Lower leg skin (tissue), 3 donors: Measurements from ENCODE around the gene AGBL1.

Experiments
- CTCF ChIP-seq, 3 donors: fragments of 450-650 bp; IDR thresholded peaks; one replicate each; pipeline ENCODE4 v1.5.1; 2016; ENCODE audit warnings: antibody characterized with exemption in 3 of 3, mild to moderate bottlenecking in 3 of 3, moderate library complexity in 2 of 3
- POLR2A ChIP-seq, 2 donors: fragments of 450-650 bp; IDR thresholded peaks; one replicate each; pipeline ENCODE4 v1.6.1; 2016 to 2017; ENCODE audit warnings: antibody characterized with exemption in 2 of 2, mild to moderate bottlenecking in 1 of 2, moderate library complexity in 1 of 2

GRCh38 chr15:86591158-86591557 is 511.5 kb downstream of the AGBL1 start:
- TF ChIP-seq CTCF (IDR thresholded peaks at IDR 0.05), result no peak
- TF ChIP-seq POLR2A (IDR thresholded peaks at IDR 0.05), result no peak
